Right kidney (tissue), 1 donor: ENCODE measurements around the gene SULT1C2.
"Not testable (repeated sequence)": the region's sequence is repeated elsewhere in the genome, so short reads cannot be mapped to it uniquely, and the experiment has no call there.

ENCODE experiments used
- DNase-seq: peaks from one replicate; pipeline ENCODE4 v3.0.0-alpha.2; 2016

Gene SULT1C2

DNA sequence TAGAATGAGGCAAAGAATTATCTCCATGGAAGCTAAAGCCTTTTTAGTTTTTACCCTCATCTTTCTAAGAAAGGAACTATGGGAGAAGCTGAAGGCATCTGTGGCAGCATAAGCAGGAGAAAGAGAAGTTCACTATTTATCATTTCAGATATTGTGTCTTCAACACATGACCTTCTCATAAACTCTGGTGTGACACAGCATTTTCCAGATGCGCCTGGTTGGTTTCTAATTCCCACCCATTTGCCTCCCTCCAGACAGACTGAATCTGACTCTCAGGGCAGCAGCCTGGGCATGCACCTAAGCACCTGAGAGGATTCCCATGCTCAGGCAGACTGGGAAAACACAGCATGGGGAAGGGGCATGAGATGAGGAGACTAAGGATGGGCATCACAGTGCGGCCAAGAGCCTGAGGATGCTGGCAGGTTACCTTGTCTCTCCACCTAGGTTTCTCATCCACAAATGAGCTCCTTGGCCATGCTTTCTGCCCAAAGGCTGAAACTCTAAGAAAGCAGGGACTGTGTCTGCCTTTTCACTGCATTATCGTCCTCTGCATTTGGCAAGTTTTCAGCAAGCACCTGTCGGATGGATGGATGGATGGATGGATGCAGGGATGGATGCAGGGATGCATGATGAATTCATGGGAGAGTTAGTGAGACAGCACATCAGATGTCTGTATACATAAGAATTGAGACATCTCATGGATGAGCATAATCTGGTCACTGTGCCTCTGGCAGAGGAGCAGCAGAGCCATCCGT is 60.3 kb downstream of the SULT1C2 start:
- no peak for DNase-seq

- DNase-seq: no peak
These were observed 60.9 kb downstream of the SULT1C2 start for GRCh38 chr2:108349571-108349928.

DNA sequence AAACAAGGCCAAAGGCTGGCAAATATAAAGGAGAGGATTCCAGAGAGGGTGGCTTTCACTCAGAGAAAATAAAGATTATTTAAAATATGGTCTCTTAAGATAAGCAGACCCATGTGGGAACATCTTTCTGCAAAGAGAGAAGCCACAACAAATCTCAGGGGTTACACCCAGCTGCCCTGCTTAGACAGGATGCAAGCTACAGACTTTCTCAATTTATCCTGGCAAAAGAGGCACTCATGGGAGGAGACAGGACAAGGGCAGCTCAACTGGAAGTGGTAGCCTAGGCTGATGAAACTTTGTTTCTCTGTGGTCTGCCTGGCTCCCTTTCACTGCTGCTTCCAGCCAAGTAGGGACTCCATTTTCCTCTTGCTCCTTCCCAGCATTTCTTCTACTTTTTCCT is 63.2 kb downstream of the SULT1C2 start:
- no peak for DNase-seq

DNA sequence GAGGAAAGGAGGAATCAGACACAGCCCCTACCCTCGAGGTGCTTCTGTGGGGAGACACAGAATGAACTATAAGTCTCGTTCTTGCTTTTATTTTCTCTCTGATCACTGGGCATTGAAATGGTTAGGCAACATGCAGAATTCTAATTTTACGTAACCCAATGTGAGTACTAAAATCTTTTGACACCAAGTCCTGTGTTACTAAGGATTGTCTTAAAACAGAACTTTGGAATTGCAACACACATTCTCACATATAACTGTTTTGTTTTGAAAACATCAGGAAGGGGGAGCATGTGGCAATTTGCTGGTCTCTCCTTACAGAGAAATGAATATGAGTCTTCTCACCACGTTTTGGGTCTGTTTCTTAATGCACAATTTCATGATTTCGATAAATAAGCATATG is 65.4 kb downstream of the SULT1C2 start:
- no peak for DNase-seq

- no peak for DNase-seq
These were observed 67.4 kb downstream of the SULT1C2 start for GRCh38 chr2:108355906-108356734.

DNA sequence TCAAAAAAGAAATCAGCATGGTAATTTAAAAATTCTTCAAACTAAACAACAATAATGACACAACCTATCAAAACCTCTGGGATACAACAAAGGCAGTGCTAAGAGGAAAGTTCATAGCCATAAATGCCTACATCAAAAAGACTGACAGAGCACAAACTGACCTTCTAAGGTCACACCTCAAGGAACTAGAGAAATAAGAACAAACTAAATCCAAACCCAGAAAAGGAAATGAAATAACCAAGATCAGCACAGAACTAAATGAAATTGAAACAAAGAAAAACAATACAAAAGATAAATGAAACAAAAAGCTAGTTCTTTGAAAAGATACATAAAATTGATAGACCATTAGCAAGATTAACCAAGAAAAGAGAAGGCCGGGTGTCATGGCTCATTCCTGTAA is 70.6 kb downstream of the SULT1C2 start:
- not testable (repeated sequence) for DNase-seq
